ENCODE data around the gene CD83. TPM values are rescaled to one million over a fixed set of nuclear protein-coding genes. Genes with fewer than 3 reads are reported as not detected.

CD83 gene
- total and polyA plus RNA-seq, 4 donors = 0.35 to 4.2 (median 0.60) TPM

DNA sequence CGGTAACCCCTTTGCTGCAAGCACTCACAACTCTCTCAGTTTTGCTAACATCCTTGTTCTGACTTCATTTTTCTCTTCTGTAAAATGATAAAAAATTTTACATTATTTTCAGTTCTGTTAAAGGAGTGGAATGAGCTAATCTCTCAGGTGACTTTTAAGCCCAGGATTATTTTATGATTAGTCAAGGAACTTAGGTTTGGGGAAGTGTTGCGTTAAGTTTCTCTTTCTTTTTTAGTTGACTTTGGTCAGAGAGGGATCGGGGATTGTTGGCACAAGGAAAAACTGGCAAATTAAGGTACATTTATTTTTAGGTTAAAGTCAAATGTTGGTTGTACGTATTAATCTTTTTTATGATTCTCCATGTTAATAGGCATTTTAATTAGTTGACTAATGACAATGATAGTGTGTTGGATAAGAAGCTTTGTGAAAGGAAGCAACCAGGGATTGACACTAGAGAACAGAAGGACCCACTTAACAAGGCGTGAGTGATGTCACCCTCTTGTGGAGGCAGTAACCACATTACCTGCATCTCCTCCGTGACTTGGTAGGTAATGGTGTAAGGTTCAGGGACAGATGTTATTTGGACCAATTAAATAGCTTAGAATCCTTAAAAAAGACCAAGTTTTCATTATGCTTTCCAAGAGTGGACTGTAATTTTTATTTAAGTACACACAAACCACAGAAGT lies 31.6 kb downstream of the CD83 start:
- no peak for DNase-seq (ENCODE audit: low spot score)
- Histone ChIP-seq H3K27ac (ENCODE audit: low read depth in 1 of 2, low read length in 2 of 2) (no peak overlapping the region), H3K9me3 (ENCODE audit: control insufficient read depth in 4 of 4, low read length in 3 of 4) (no peaks in the 10 kb centered on the region), H3K4me1 (ENCODE audit: control insufficient read depth in 4 of 4, insufficient read depth in 4 of 4, low read length in 3 of 4) (peaks cover 7 to 16% (median 12%) of the 10 kb centered on the region in 4 donors), H3K4me3 (ENCODE audit: low read depth in 1 of 3, low read length in 3 of 3) (no peak overlapping the region), H3K9ac (ENCODE audit: low read depth in 1 of 2, low read length in 2 of 2) (no peak overlapping the region), H3K27me3 (ENCODE audit: control insufficient read depth in 4 of 4, insufficient read depth in 4 of 4, low read length in 3 of 4) (no peaks in the 10 kb centered on the region), H3K36me3 (ENCODE audit: control insufficient read depth in 4 of 4, insufficient read depth in 3 of 4, low read depth in 1 of 4, low read length in 3 of 4) (no peaks in the 10 kb centered on the region)
- TF ChIP-seq FOXA2 (IDR thresholded peaks at IDR 0.05) = no peak
- TF ChIP-seq, protein P1, sequence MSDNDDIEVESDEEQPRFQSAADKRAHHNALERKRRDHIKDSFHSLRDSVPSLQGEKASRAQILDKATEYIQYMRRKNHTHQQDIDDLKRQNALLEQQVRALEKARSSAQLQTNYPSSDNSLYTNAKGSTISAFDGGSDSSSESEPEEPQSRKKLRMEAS (IDR thresholded peaks at IDR 0.05) = no peak
- TF ChIP-seq RXRA (IDR thresholded peaks at IDR 0.05) = no peak
- no peak for TF ChIP-seq GABPA (IDR thresholded peaks at IDR 0.05 in 1 of 2, conservative IDR thresholded peaks at IDR 0.05 in 1 of 2)
- no peak for TF ChIP-seq EGR1 (IDR thresholded peaks at IDR 0.05; ENCODE audit: low read depth in 2 of 2)
- no peak for TF ChIP-seq SP1 (IDR thresholded peaks at IDR 0.05)
- no peak for TF ChIP-seq FOXA1 (IDR thresholded peaks at IDR 0.05)
- TF ChIP-seq, protein P2, sequence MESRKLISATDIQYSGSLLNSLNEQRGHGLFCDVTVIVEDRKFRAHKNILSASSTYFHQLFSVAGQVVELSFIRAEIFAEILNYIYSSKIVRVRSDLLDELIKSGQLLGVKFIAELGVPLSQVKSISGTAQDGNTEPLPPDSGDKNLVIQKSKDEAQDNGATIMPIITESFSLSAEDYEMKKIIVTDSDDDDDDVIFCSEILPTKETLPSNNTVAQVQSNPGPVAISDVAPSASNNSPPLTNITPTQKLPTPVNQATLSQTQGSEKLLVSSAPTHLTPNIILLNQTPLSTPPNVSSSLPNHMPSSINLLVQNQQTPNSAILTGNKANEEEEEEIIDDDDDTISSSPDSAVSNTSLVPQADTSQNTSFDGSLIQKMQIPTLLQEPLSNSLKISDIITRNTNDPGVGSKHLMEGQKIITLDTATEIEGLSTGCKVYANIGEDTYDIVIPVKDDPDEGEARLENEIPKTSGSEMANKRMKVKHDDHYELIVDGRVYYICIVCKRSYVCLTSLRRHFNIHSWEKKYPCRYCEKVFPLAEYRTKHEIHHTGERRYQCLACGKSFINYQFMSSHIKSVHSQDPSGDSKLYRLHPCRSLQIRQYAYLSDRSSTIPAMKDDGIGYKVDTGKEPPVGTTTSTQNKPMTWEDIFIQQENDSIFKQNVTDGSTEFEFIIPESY (IDR thresholded peaks at IDR 0.05) = no peak
- TF ChIP-seq CTCF (IDR thresholded peaks at IDR 0.05; ENCODE audit: low read depth, low read length, missing input control) = no peak
- TF ChIP-seq TAF1 (conservative IDR thresholded peaks at IDR 0.05) = no peak
- TF ChIP-seq YY1 (IDR thresholded peaks at IDR 0.05) = no peak
- no peak for TF ChIP-seq HNF4G (IDR thresholded peaks at IDR 0.05)
- WGBS = 66% methylated on average over 6 of the region's 6 CpGs

DNA sequence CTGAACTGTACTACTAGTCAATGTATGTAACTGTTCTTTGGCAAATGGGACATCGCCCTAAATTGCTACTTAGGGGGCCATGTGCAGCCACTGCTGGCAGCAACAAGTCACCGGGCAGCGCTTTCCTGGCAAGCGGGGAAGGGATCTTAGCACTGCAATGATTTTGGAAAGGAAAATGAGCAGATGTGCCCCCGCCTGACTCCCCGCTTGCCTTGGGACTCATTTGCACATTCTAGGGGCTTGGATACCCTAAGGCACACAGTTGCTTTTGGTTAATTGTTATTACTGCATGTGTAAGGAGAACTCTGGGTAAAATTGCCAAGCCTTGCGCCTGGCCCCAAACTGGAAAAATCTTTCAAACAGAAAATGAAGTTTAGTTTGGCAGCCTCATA lies 32.2 kb downstream of the CD83 start:
- WGBS = 97% methylated on average over 7 of the region's 7 CpGs
- Histone ChIP-seq H3K9me3 (ENCODE audit: control insufficient read depth in 4 of 4, low read length in 3 of 4) (no peaks in the 10 kb centered on the region), H3K4me3 (ENCODE audit: low read depth in 1 of 3, low read length in 3 of 3) (no peak overlapping the region), H3K36me3 (ENCODE audit: control insufficient read depth in 4 of 4, insufficient read depth in 3 of 4, low read depth in 1 of 4, low read length in 3 of 4) (no peaks in the 10 kb centered on the region), H3K4me1 (ENCODE audit: control insufficient read depth in 4 of 4, insufficient read depth in 4 of 4, low read length in 3 of 4) (peaks cover 7 to 16% (median 12%) of the 10 kb centered on the region in 4 donors), H3K27ac (ENCODE audit: low read depth in 1 of 2, low read length in 2 of 2) (no peak overlapping the region), H3K9ac (ENCODE audit: low read depth in 1 of 2, low read length in 2 of 2) (no peak overlapping the region), H3K27me3 (ENCODE audit: control insufficient read depth in 4 of 4, insufficient read depth in 4 of 4, low read length in 3 of 4) (no peaks in the 10 kb centered on the region)
- TF ChIP-seq, protein P2 (IDR thresholded peaks at IDR 0.05) = no peak
- no peak for TF ChIP-seq RAD21 (IDR thresholded peaks at IDR 0.05)
- no peak for TF ChIP-seq GABPA (IDR thresholded peaks at IDR 0.05 in 1 of 2, conservative IDR thresholded peaks at IDR 0.05 in 1 of 2)
- TF ChIP-seq FOXA1 (IDR thresholded peaks at IDR 0.05) = no peak
- no peak for TF ChIP-seq TAF1 (conservative IDR thresholded peaks at IDR 0.05)
- no peak for TF ChIP-seq YY1 (IDR thresholded peaks at IDR 0.05)
- no peak for TF ChIP-seq FOXA2 (IDR thresholded peaks at IDR 0.05)
- no peak for TF ChIP-seq EGR1 (IDR thresholded peaks at IDR 0.05; ENCODE audit: low read depth in 2 of 2)
- TF ChIP-seq CTCF (IDR thresholded peaks at IDR 0.05; ENCODE audit: low read depth, low read length, missing input control) = no peak
- no peak for TF ChIP-seq SP1 (IDR thresholded peaks at IDR 0.05)
- TF ChIP-seq NR2F2 (IDR thresholded peaks at IDR 0.05) = no peak
- TF ChIP-seq ATF3 (IDR thresholded peaks at IDR 0.05) = no peak
- TF ChIP-seq HNF4A (conservative IDR thresholded peaks at IDR 0.05) = no peak
- TF ChIP-seq, protein P3, sequence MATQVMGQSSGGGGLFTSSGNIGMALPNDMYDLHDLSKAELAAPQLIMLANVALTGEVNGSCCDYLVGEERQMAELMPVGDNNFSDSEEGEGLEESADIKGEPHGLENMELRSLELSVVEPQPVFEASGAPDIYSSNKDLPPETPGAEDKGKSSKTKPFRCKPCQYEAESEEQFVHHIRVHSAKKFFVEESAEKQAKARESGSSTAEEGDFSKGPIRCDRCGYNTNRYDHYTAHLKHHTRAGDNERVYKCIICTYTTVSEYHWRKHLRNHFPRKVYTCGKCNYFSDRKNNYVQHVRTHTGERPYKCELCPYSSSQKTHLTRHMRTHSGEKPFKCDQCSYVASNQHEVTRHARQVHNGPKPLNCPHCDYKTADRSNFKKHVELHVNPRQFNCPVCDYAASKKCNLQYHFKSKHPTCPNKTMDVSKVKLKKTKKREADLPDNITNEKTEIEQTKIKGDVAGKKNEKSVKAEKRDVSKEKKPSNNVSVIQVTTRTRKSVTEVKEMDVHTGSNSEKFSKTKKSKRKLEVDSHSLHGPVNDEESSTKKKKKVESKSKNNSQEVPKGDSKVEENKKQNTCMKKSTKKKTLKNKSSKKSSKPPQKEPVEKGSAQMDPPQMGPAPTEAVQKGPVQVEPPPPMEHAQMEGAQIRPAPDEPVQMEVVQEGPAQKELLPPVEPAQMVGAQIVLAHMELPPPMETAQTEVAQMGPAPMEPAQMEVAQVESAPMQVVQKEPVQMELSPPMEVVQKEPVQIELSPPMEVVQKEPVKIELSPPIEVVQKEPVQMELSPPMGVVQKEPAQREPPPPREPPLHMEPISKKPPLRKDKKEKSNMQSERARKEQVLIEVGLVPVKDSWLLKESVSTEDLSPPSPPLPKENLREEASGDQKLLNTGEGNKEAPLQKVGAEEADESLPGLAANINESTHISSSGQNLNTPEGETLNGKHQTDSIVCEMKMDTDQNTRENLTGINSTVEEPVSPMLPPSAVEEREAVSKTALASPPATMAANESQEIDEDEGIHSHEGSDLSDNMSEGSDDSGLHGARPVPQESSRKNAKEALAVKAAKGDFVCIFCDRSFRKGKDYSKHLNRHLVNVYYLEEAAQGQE (IDR thresholded peaks at IDR 0.05) = no peak
- no peak for TF ChIP-seq HNF4G (IDR thresholded peaks at IDR 0.05)
- TF ChIP-seq JUND (IDR thresholded peaks at IDR 0.05) = no peak
- no peak for TF ChIP-seq RXRA (IDR thresholded peaks at IDR 0.05)
- DNase-seq (ENCODE audit: low spot score) = no peak

Data from liver (tissue), 9 donors.